ENCODE measurements around the gene SORCS2.

- TF ChIP-seq, protein P1, sequence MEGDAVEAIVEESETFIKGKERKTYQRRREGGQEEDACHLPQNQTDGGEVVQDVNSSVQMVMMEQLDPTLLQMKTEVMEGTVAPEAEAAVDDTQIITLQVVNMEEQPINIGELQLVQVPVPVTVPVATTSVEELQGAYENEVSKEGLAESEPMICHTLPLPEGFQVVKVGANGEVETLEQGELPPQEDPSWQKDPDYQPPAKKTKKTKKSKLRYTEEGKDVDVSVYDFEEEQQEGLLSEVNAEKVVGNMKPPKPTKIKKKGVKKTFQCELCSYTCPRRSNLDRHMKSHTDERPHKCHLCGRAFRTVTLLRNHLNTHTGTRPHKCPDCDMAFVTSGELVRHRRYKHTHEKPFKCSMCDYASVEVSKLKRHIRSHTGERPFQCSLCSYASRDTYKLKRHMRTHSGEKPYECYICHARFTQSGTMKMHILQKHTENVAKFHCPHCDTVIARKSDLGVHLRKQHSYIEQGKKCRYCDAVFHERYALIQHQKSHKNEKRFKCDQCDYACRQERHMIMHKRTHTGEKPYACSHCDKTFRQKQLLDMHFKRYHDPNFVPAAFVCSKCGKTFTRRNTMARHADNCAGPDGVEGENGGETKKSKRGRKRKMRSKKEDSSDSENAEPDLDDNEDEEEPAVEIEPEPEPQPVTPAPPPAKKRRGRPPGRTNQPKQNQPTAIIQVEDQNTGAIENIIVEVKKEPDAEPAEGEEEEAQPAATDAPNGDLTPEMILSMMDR (IDR thresholded peaks at IDR 0.05), result no peak
- no peak for TF ChIP-seq EZH2 (IDR thresholded peaks at IDR 0.05; ENCODE audit: borderline replicate concordance, insufficient read depth, low read depth, low read length, poor library complexity, severe bottlenecking)
These were observed 7.6 kb downstream of the SORCS2 start for GRCh38 chr4:7199771-7200441.
